GM12865 (cell line): ENCODE results near the gene GAB2.
A peak's percentile ranks its signal among the peaks of the same experiment; 100 is the strongest.
"Not testable (repeated sequence)": the region's sequence is repeated elsewhere in the genome, so short reads cannot be mapped to it uniquely, and the experiment has no call there.

Experiments used
- DNase-seq: peaks from one replicate; pipeline ENCODE4 v3.0.0; 2010; ENCODE audit warnings: low read depth
- H3K4me3 ChIP-seq: 2 replicates; pipeline ENCODE4 v1.5.1; 2011; ENCODE audit warnings: mild to moderate bottlenecking, low read depth, low read length, control low read depth
- CTCF ChIP-seq: IDR thresholded peaks from 2 replicates; pipeline ENCODE4 v1.5.1; 2011; ENCODE audit warnings: low read length, control low read depth, low read depth, inconsistent platforms; ENCODE audit not compliant: insufficient read depth; ENCODE audit errors: missing control alignments

The GAB2 gene

GRCh38 chr11:78361228-78361627 lies 56.4 kb downstream of the GAB2 start:
- DNase-seq, result no peak
- no peak overlapping the region for H3K4me3 ChIP-seq
- TF ChIP-seq CTCF, result no peak

GRCh38 chr11:78359921-78360320 lies 57.7 kb downstream of the GAB2 start:
- TF ChIP-seq CTCF, result no peak
- DNase-seq, result no peak
- no peak overlapping the region for H3K4me3 ChIP-seq

- not testable (repeated sequence) for DNase-seq, H3K4me3 ChIP-seq
Measured at GRCh38 chr11:78357924-78358323, 59.7 kb downstream of the GAB2 start.

- DNase-seq, H3K4me3 ChIP-seq: not testable (repeated sequence)
Measured at GRCh38 chr11:78357425-78357824, 60.2 kb downstream of the GAB2 start.

GRCh38 chr11:78355742-78356141 lies 61.9 kb downstream of the GAB2 start:
- not testable (repeated sequence) for H3K4me3 ChIP-seq, DNase-seq

GRCh38 chr11:78355309-78355705 lies 62.3 kb downstream of the GAB2 start:
- DNase-seq, result no peak
- no peak for TF ChIP-seq CTCF
- no peak overlapping the region for H3K4me3 ChIP-seq

- no peak for TF ChIP-seq CTCF
- peak; percentile 32 for DNase-seq
- no peak overlapping the region for H3K4me3 ChIP-seq
Measured at GRCh38 chr11:78354408-78355308, 63.0 kb downstream of the GAB2 start.

GRCh38 chr11:78351979-78352841 lies 65.4 kb downstream of the GAB2 start:
- DNase-seq, result no peak
- no peak overlapping the region for H3K4me3 ChIP-seq
- no peak for TF ChIP-seq CTCF
